CD4-positive, alpha-beta T cell treated with Interleukin-17A for 1 hour (primary cell): ENCODE results near the gene TEX51.

Experiments used
- DNase-seq: peaks from one replicate; pipeline ENCODE4 v3.0.0-alpha.2; 2020

TEX51 gene

DNA sequence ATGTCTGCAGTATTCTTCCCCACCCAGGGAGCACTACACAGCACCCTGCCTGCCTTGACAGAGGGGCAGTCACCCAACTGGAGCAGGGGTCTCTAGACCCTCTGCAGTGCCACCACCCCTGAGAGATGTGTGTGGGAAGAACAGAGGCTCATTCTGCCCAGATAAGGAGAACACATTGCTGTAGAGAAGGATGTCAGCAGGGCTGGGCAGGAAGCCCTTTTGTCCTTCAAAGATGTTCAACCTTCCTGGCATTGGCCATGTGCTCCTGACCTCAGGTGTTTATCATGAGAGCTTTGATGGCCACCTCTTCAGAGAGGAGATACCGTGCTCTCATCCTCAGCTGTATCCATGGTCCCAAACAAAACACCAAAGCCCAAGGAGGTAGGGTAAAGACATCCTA is 4.6 kb upstream of the TEX51 start:
- no peak for DNase-seq

GRCh38 chr2:126894585-126895182 is 4.0 kb upstream of the TEX51 start:
- DNase-seq = no peak

DNA sequence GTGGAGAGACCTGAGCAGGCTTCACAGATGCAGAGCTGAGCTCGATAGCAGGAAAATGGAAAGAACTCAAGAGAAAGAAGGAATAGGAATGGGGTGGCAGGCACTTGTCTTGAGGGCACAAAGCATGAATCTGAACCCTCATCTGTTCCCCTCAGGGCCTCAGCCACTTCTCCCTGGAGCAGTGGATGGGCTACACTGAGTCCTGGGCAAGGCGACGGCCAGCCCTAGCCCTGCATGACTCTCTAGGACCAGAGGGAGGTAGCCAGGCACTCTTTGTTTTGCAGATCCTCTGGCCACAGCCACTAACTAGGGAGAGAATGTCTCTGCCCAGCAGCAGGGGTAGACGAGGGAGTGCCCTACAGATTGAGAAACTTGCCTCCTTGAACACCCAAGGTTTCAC is 3.4 kb upstream of the TEX51 start:
- no peak for DNase-seq

DNA sequence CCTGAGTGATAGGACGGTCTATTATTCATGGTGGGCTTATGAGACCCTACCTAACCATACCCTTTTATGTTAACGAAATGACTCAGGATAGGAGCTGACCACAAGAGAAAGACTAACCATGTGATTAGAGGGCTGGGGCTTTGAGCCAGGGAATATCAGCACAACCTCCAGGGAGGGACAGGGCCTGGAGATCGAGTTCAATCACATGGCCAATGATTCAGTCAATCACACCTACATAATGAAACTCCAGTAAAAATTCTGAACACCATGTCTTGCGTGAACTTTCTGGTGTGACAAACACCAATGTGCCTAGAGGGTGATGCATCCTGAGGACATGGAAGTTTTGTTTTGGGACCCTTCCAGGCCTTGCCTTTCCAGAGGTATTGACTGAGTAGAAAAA is 2.2 kb upstream of the TEX51 start:
- no peak for DNase-seq

GRCh38 chr2:126899616-126900185 is 1.0 kb downstream of the TEX51 start:
- no peak for DNase-seq

DNA sequence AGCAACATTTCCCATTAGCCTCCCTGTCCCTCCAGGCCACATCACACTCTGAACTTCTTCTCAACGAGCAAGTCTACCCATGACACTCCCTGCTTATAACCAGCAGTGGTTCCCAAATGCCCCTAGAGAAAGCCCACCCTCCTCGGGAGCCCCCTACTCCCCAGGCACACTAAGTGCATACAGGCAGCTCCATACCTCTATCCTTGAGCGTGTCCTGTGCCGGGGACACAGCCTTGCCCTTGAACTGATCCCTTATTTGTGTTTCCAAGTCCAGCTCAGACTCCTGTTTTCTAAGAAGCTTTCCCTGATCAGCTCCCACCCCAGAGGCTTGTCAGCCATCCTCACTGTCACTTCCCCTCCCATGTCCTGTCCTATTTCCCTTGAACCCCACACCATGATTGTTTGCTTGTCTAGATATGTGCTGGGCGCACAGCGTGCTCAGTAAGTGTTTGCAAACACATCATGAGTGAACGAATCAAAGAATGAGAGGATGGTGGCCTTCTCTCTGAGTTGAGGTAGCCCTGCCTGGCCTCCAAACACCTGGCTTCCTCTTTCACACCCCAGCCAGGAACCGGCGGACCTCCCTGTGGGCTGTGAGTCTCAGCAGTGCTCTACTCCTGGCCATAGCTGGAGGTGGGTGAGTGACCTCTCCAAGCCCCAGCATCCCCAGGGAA is 2.1 kb downstream of the TEX51 start:
- DNase-seq = no peak

GRCh38 chr2:126901459-126901858 is 2.8 kb downstream of the TEX51 start:
- no peak for DNase-seq

DNA sequence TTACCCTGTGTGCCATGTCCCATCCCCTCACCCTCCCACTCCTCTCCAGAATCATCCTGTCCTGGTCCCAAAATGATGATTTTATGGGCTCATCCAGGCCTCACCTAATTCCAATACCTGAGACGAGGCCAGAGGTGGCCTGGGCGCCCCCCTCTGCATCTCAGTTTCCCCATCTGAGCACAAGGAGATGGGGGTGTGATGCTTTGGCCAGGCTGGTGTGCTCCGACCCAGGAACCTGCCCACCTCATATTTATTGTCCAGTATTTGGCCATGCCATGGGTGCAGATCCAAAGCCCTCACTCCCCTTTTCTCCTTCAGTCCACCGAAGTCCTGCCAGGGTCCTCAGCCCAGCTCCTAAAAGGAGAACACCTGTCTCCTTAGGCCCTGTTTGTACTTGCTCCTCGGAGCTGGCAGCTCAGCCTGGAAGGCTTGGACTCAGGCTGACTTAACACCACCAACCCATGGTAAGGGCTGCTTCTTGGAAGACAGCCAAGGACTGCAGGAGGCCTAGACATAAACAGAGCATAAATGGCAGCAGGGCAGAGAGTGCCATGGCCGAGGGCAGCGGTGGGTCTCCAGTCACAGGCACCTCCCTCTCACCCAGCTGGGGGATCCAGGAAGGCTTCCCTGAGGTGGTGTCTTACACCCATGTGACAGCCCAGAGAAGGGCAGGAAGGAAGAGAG is 3.6 kb downstream of the TEX51 start:
- no peak for DNase-seq

- no peak for DNase-seq
Observed at GRCh38 chr2:126902859-126903258, 4.2 kb downstream of the TEX51 start.

- DNase-seq = no peak
Observed at GRCh38 chr2:126905991-126906390, 7.3 kb downstream of the TEX51 start.

- DNase-seq = no peak
Observed at GRCh38 chr2:126906781-126907180, 8.1 kb downstream of the TEX51 start.

DNA sequence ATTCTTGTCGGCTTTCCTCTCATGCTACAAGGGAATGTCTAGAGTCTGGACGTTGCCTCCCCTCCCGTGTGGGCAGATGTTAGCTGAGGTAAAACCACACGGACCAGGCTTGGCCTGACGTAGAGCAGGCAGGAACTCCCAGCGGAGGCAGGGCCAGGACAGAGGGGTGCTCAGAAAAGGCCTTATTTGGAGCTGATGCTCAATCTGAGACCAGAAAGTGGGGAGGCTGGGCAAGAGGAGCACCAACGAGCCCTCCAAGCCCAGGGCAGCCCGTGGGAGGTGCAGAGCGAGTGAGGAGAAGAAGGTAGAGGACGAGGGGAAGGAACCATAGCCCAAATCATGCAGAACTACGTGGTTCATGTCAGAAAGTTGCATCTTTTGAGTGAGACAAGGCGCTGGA is 9.0 kb downstream of the TEX51 start:
- no peak for DNase-seq

GRCh38 chr2:126908721-126909177 is 10.1 kb downstream of the TEX51 start:
- DNase-seq = no peak

DNA sequence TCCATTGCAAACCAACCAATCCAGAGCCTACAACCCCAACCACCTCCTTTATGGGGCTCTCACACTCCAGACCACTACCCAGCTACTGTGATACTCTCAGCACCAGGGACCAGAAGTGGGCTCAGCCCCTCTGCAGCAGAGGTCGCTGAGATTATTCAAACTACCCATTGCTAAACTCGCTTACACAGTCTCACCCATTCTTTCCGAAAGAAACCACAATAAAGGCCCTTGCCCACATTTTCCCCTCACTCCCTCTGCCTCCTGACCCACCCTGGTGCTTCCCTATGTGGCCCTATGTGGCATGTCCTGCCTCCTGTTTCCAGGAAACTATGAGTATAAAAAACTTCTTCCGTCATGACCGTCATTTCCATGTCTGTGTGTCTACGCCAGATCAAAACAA is 10.7 kb downstream of the TEX51 start:
- DNase-seq = no peak

DNA sequence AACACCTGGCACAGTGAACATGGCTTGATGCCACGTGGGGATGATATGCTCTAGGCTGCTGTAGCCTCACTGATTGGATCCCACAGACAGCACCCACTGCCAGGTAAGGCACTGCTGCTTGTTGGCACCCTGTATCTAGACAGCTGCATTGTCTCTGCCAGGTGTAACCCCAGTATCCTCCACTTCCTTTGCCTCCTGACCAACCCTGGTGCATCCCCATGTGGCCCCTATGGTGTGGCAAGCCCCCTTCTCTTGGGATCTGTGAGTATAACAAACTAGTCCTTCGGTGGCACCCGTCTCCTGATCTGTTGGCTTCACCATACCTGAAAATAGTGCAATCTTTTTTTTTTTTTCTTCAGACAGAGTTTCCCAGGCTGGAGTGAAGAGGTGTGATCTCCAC is 11.1 kb downstream of the TEX51 start:
- no peak for DNase-seq

DNA sequence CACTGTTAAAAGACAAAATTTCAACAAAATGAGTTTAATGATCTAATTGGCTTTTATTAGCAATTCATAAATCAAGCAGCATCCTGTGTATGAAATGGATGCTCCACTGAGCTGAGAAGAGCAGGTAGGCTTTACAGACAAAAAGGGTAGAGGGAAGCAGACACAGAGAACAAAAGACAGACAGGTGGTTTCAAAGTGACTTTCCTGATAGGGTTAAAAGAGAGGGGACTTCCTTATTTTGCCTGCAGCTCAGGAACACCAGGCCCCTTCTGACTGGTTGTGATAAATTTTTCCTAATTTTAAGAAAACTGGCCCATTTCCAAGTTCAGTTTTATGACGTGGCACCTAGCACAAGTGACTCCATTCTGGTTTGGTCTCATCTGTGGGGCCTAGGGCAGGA is 11.9 kb downstream of the TEX51 start:
- no peak for DNase-seq

DNA sequence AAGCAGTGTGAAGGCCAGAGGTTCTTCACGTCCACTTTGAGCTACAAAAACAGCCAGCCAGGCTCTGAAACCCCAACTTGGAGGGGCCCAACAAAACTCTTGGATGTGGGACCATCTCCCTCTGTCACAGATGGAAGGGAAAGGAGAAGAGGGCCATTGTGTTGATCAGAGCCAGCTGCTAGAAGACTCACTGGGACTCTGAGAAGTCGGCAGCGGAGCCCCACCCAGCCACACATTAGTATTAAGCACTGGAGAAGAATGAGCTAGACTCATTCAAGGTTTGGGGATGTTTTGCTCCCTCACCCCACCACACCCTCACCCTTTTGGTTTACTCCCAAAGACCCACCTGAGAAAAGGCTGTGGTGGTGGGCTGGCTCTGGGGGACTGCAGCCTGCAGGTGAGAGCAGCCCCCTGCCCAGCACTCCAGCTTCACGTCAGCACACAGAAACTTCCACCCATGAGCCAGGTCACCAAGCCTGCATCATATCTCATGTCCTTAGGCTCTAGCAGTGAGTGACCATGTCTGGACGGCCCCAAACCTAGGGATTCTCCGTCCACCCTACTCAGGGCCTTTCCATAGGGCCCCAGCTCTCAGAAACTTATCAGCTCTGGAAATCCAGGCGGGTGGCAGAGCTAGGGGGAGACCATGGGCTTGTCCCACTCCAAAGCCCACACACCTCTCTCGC is 12.6 kb downstream of the TEX51 start:
- no peak for DNase-seq

DNA sequence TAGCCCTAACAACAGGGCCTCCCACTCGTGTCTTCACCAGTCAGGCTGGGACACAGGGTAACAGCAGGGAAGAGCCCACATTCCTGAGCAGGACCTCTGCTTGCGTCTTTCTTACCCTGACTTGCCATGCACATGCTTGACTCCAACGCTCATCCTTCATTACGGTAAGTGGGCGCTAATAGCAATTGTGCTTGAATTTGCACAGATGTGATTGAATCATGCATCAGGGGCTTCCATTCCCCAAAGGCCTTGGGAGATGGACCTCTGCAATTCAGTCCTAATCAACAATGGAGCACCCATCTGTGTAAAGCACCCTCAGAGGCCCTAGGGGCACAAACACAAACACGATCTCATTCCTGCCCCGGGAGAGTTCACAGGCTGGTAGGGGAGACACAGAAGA is 13.5 kb downstream of the TEX51 start:
- no peak for DNase-seq

- no peak for DNase-seq
Observed at GRCh38 chr2:126913329-126913728, 14.6 kb downstream of the TEX51 start.

DNA sequence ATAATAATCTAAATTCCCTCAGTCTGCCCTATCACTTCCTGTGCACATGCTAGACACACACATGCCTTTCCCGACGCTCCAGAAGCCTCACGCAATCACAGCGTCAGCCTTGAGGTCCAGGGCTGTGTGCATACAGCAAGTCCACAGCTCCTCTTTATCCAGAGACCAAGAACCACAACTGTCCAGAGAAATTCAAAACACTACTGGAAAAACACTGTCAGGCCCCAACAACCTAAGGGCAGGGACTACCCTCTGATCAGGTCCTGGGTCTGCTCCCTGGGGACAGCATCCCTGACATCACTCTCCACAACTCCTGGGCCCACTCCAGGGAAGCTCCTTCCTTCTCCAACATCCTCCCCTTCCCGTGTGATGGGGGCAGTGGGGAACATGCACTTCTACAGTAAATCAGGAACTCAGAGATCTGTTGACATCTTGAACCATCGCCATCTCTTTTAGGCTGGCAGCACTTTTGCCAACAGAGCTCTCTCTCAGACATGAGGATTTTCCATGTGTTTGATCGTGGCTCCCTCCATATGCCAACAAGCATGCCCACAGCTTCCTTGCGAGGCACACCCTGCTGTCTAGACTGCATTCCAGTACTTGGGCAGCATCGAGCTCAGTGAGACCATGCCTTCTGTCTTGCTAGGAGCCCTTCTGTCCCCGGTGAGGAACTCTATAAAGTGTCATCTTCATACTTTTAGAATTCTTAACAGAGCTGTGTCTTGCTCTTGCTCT is 15.4 kb downstream of the TEX51 start:
- DNase-seq = no peak

DNA sequence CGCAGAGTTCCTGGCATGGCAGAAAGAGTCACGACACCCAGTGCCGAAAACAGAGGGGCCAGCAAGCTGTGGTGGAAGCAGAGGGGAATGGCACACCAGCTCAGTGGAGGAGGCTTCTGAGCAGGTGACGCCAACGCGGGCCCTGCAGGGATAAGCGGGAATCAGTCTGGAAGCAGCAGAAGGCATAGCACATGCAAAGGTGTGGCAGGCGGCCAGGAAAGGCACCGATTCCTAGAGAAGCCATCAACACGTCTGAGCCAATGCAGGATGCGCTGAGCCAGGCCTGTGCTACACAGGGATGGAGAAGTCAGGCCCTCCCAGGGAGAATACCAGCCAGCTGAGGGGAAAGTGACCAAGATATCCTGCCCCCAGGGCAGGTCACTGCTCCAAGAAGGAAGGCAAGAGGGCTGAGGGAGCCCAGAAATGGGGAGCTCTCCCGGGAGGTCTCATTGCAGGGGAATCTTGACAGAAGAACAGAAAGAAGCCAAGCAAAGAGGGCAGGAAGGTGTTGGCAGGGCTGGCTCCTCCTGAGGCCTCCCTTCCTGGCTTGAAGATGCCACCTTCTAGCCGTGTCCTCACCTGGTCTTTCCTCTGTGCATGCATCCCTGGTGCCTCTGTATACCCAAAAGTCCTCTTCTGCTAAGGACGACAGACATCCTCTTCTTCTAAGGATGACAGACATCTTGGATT is 16.3 kb downstream of the TEX51 start:
- no peak for DNase-seq

- no peak for DNase-seq
Observed at GRCh38 chr2:126915903-126916302, 17.2 kb downstream of the TEX51 start.
